OCI-LY7 (cell line): Measurements from ENCODE around the gene TMPRSS3. TPM values are rescaled to one million over a fixed set of nuclear protein-coding genes. Genes with fewer than 3 reads are reported as not detected.

Experiments
- BruUV-seq: library from RNA; stranded (reverse); fragments of 400-500 nt; replicated peaks from 2 replicates; lab custom pipeline; 2021; lab: Mats Ljungman, UMichigan
- CTCF ChIA-PET: fragments of 300-600 bp; sonication (Branson Sonifier 250); formaldehyde crosslinking; loops from one replicate; lab custom pipeline; 2022; ENCODE audit warnings: antibody characterized with exemption; ENCODE audit not compliant: unreplicated experiment; lab: Charles Lee
- POLR2A ChIA-PET: fragments of 300-600 bp; sonication (Branson Sonifier 250); formaldehyde crosslinking; loops from one replicate; lab custom pipeline; 2022; ENCODE audit warnings: antibody characterized with exemption; lab: Charles Lee
- DNase-seq: peaks from one replicate; pipeline ENCODE4 v3.0.0-alpha.2; 2015; ENCODE audit warnings: low spot score
- H2AFZ ChIP-seq: fragments of 200-600 bp; sonication (generic), shearing (Covaris generic); 2 replicates; pipeline ENCODE4 v1.6.1; 2014; ENCODE audit warnings: mild to moderate bottlenecking, antibody characterized with exemption, low read length, moderate library complexity
- H3K27ac ChIP-seq: fragments of 200-600 bp; sonication (generic); 2 replicates; pipeline ENCODE4 v1.5.1; 2014; ENCODE audit warnings: mixed run types, low read depth, mild to moderate bottlenecking, moderate library complexity, low read length, inconsistent platforms; ENCODE audit not compliant: poor library complexity, severe bottlenecking
- H3K36me3 ChIP-seq: fragments of 200-600 bp; sonication (generic); 2 replicates; pipeline ENCODE4 v1.6.1; 2014; ENCODE audit warnings: mild to moderate bottlenecking, antibody characterized with exemption, low read length, moderate library complexity, mixed read lengths; ENCODE audit not compliant: insufficient read depth
- H3K4me1 ChIP-seq: fragments of 200-600 bp; sonication (generic); 2 replicates; pipeline ENCODE4 v1.5.1; 2014; ENCODE audit warnings: mild to moderate bottlenecking, low read length; ENCODE audit not compliant: insufficient read depth, poor library complexity, severe bottlenecking
- H3K4me2 ChIP-seq: fragments of 200-600 bp; sonication (generic); 2 replicates; pipeline ENCODE4 v1.6.1; 2014; ENCODE audit warnings: mild to moderate bottlenecking, low read length
- H3K4me3 ChIP-seq: fragments of 200-600 bp; sonication (generic); 2 replicates; pipeline ENCODE4 v1.5.1; 2014; ENCODE audit warnings: mild to moderate bottlenecking, low read depth, low read length; ENCODE audit not compliant: poor library complexity, severe bottlenecking
- H3K79me2 ChIP-seq: fragments of 200-600 bp; sonication (generic); 2 replicates; pipeline ENCODE4 v1.6.1; 2016; ENCODE audit warnings: low read depth, mild to moderate bottlenecking, low read length, moderate library complexity, mixed read lengths; ENCODE audit not compliant: insufficient read depth
- H3K9me2 ChIP-seq: fragments of 200-600 bp; sonication (generic); 2 replicates; pipeline ENCODE4 v1.6.1; 2016; ENCODE audit warnings: mild to moderate bottlenecking, low read length, mixed read lengths; ENCODE audit not compliant: insufficient read depth
- H3K9me3 ChIP-seq: fragments of 200-600 bp; sonication (generic); 2 replicates; pipeline ENCODE4 v1.6.1; 2014; ENCODE audit warnings: mild to moderate bottlenecking, mixed run types, low read length, mixed read lengths
- H4K20me1 ChIP-seq: fragments of 200-600 bp; sonication (generic); 2 replicates; pipeline ENCODE4 v1.6.1; 2014; ENCODE audit warnings: mild to moderate bottlenecking, antibody characterized with exemption, low read length, moderate library complexity, mixed read lengths; ENCODE audit not compliant: insufficient read depth
- CTCF ChIP-seq: fragments of 200-600 bp; sonication (generic); conservative IDR thresholded peaks from 2 replicates; pipeline ENCODE4 v1.5.1; 2014; ENCODE audit warnings: mild to moderate bottlenecking, antibody characterized with exemption, low read length, moderate library complexity, mixed read lengths
- EZH2phosphoT487 ChIP-seq: fragments of 200-600 bp; sonication (generic); IDR thresholded peaks from 2 replicates; pipeline ENCODE4 v1.6.1; 2018; ENCODE audit warnings: low read depth, borderline replicate concordance, mild to moderate bottlenecking, mixed run types, antibody characterized with exemption, low read length, moderate library complexity, mixed read lengths
- intact Hi-C: fragments of 100-400 bp; cut with micrococcal nuclease; formaldehyde crosslinking; loops from one replicate; pipeline ENCODE4 v1.10.0; 2022; ENCODE audit not compliant: unreplicated experiment
- total RNA-seq, 2 experiments: library from RNA; depleted of rRNA in 1 of 2; stranded (reverse); fragments of >200 nt in 1 of 2; shearing (Covaris generic) in 1 of 2; gene quantifications; 2 replicates each; pipeline ENCODE4 v1.2.3, GENCODE V29; 2014 to 2022

Gene TMPRSS3
- total RNA-seq, 2 experiments from 2014 or later: not detected

- intact Hi-C loops: no loop called here
- ChIA-PET CTCF (no interaction called here), POLR2A (interaction anchor here (0.6 kb wide), 1 partner anchor 14 kb away, joined by 7 read pairs; no protein-coding TSS in a partner anchor)
- Histone ChIP-seq H4K20me1 (no peaks in the 10 kb centered on the region), H3K4me2 (no peak overlapping the region), H3K36me3 (no peaks in the 10 kb centered on the region), H2AFZ (no peak overlapping the region), H3K4me3 (no peak overlapping the region), H3K79me2 (no peaks in the 10 kb centered on the region), H3K4me1 (peaks cover 6% of the 10 kb centered on the region), H3K27ac (no peak overlapping the region), H3K9me2 (no peaks in the 10 kb centered on the region), H3K9me3 (peaks cover 11% of the 10 kb centered on the region; the same call in 1 of the 2 replicates)
- no peak for TF ChIP-seq EZH2phosphoT487
- no peak for DNase-seq
- BruUV-seq: no TSS peak
Measured at GRCh38 chr21:42385619-42386018, 10.2 kb downstream of the TMPRSS3 start.

- no peaks in the 10 kb centered on the region for H3K36me3 ChIP-seq
- ChIA-PET POLR2A (no interaction called here), CTCF (no interaction called here)
- peaks cover 6% of the 10 kb centered on the region for H3K4me1 ChIP-seq
- H3K4me3 ChIP-seq: no peak overlapping the region
- no peaks in the 10 kb centered on the region for H4K20me1 ChIP-seq
- no peak overlapping the region for H3K4me2 ChIP-seq
- H3K27ac ChIP-seq: no peak overlapping the region
- H2AFZ ChIP-seq: no peak overlapping the region
- TF ChIP-seq EZH2phosphoT487 (no peak), CTCF (no peak)
- H3K9me2 ChIP-seq: no peaks in the 10 kb centered on the region
- peaks cover 11% of the 10 kb centered on the region; the same call in 1 of the 2 replicates for H3K9me3 ChIP-seq
- intact Hi-C loops: loop anchor here (5.0 kb wide), 1 partner anchor 62 kb away; no protein-coding TSS in a partner anchor
- H3K79me2 ChIP-seq: no peaks in the 10 kb centered on the region
- no peak for DNase-seq
- BruUV-seq: no TSS peak
Measured at GRCh38 chr21:42384989-42385388, 10.9 kb downstream of the TMPRSS3 start.

GRCh38 chr21:42384156-42384945 lies 11.5 kb downstream of the TMPRSS3 start:
- no peaks in the 10 kb centered on the region for H3K79me2 ChIP-seq
- POLR2A ChIA-PET: no interaction called here

More at GRCh38 chr21:42384156-42384945, 11.5 kb downstream of the TMPRSS3 start:
- Histone ChIP-seq H3K9me3 (peaks cover 11% of the 10 kb centered on the region; the same call in 1 of the 2 replicates), H3K27ac (no peak overlapping the region), H3K36me3 (no peaks in the 10 kb centered on the region), H3K9me2 (no peaks in the 10 kb centered on the region), H3K4me2 (no peak overlapping the region), H3K4me1 (peaks cover 10% of the 10 kb centered on the region), H2AFZ (no peak overlapping the region), H3K4me3 (no peak overlapping the region), H4K20me1 (no peaks in the 10 kb centered on the region)
- intact Hi-C loops: loop anchor here (5.0 kb wide), 1 partner anchor 63 kb away; no protein-coding TSS in a partner anchor
- CTCF ChIA-PET: interaction anchor here (0.5 kb wide), 1 partner anchor 142 kb away, joined by 3 read pairs; no protein-coding TSS in a partner anchor
- DNase-seq: no peak
- BruUV-seq: no TSS peak
- TF ChIP-seq EZH2phosphoT487 (no peak), CTCF (no peak)
